ENCODE results near the gene WDR62.

Gene WDR62

GRCh38 chr19:36101550-36102327, 47.0 kb downstream of the WDR62 start:
- H3K4me1 ChIP-seq (ENCODE audit: insufficient read depth, low read length): no peaks in the 10 kb centered on the region
- H3K36me3 ChIP-seq (ENCODE audit: insufficient read depth, low read length): peaks cover 90% of the 10 kb centered on the region
- no peak overlapping the region for H3K4me3 ChIP-seq (ENCODE audit: low read length)
- 91% methylated on average over 27 of the region's 27 CpGs for WGBS
- H3K9me3 ChIP-seq (ENCODE audit: insufficient read depth, low read depth, low read length): no peaks in the 10 kb centered on the region
- H3K9ac ChIP-seq (ENCODE audit: low read depth, low read length): no peak overlapping the region
- H3K27ac ChIP-seq (ENCODE audit: low read depth, low read length): no peak overlapping the region
- no peaks in the 10 kb centered on the region for H3K27me3 ChIP-seq (ENCODE audit: insufficient read depth, low read length)

- Histone ChIP-seq H3K27me3 (ENCODE audit: insufficient read depth, low read length) (no peaks in the 10 kb centered on the region), H3K9ac (ENCODE audit: low read depth, low read length) (no peak overlapping the region), H3K4me3 (ENCODE audit: low read length) (no peak overlapping the region), H3K36me3 (ENCODE audit: insufficient read depth, low read length) (peaks cover 82% of the 10 kb centered on the region), H3K4me1 (ENCODE audit: insufficient read depth, low read length) (no peaks in the 10 kb centered on the region), H3K27ac (ENCODE audit: low read depth, low read length) (no peak overlapping the region), H3K9me3 (ENCODE audit: insufficient read depth, low read depth, low read length) (no peaks in the 10 kb centered on the region)
- WGBS: 95% methylated on average over 24 of the region's 24 CpGs
Measured at GRCh38 chr19:36103040-36103626, 48.4 kb downstream of the WDR62 start.

GRCh38 chr19:36103842-36104552, 49.3 kb downstream of the WDR62 start:
- H3K9ac ChIP-seq (ENCODE audit: low read depth, low read length): no peak overlapping the region
- H3K27ac ChIP-seq (ENCODE audit: low read depth, low read length): no peak overlapping the region
- WGBS: 93% methylated on average over 12 of the region's 12 CpGs
- no peak overlapping the region for H3K4me3 ChIP-seq (ENCODE audit: low read length)
- no peaks in the 10 kb centered on the region for H3K4me1 ChIP-seq (ENCODE audit: insufficient read depth, low read length)
- no peaks in the 10 kb centered on the region for H3K27me3 ChIP-seq (ENCODE audit: insufficient read depth, low read length)
- peaks cover 76% of the 10 kb centered on the region for H3K36me3 ChIP-seq (ENCODE audit: insufficient read depth, low read length)
- H3K9me3 ChIP-seq (ENCODE audit: insufficient read depth, low read depth, low read length): no peaks in the 10 kb centered on the region

- no peaks in the 10 kb centered on the region for H3K27me3 ChIP-seq (ENCODE audit: insufficient read depth, low read length)
- 95% methylated on average over 6 of the region's 6 CpGs for WGBS
- H3K27ac ChIP-seq (ENCODE audit: low read depth, low read length): no peak overlapping the region
- H3K9me3 ChIP-seq (ENCODE audit: insufficient read depth, low read depth, low read length): no peaks in the 10 kb centered on the region
- peaks cover 53% of the 10 kb centered on the region for H3K36me3 ChIP-seq (ENCODE audit: insufficient read depth, low read length)
- H3K4me3 ChIP-seq (ENCODE audit: low read length): no peak overlapping the region
- no peaks in the 10 kb centered on the region for H3K4me1 ChIP-seq (ENCODE audit: insufficient read depth, low read length)
- H3K9ac ChIP-seq (ENCODE audit: low read depth, low read length): no peak overlapping the region
Measured at GRCh38 chr19:36106441-36106840, 51.7 kb downstream of the WDR62 start.

GRCh38 chr19:36106991-36107390, 52.3 kb downstream of the WDR62 start:
- Histone ChIP-seq H3K27me3 (ENCODE audit: insufficient read depth, low read length) (no peaks in the 10 kb centered on the region), H3K4me3 (ENCODE audit: low read length) (no peak overlapping the region), H3K4me1 (ENCODE audit: insufficient read depth, low read length) (no peaks in the 10 kb centered on the region), H3K36me3 (ENCODE audit: insufficient read depth, low read length) (peaks cover 50% of the 10 kb centered on the region), H3K9ac (ENCODE audit: low read depth, low read length) (no peak overlapping the region), H3K9me3 (ENCODE audit: insufficient read depth, low read depth, low read length) (no peaks in the 10 kb centered on the region), H3K27ac (ENCODE audit: low read depth, low read length) (no peak overlapping the region)
- WGBS: 95% methylated on average over 5 of the region's 5 CpGs

GRCh38 chr19:36108684-36109083, 54.0 kb downstream of the WDR62 start:
- Histone ChIP-seq H3K4me3 (ENCODE audit: low read length) (no peak overlapping the region), H3K27me3 (ENCODE audit: insufficient read depth, low read length) (no peaks in the 10 kb centered on the region), H3K4me1 (ENCODE audit: insufficient read depth, low read length) (no peaks in the 10 kb centered on the region), H3K27ac (ENCODE audit: low read depth, low read length) (no peak overlapping the region), H3K9ac (ENCODE audit: low read depth, low read length) (no peak overlapping the region), H3K36me3 (ENCODE audit: insufficient read depth, low read length) (peaks cover 47% of the 10 kb centered on the region), H3K9me3 (ENCODE audit: insufficient read depth, low read depth, low read length) (no peaks in the 10 kb centered on the region)
- 99% methylated on average over 3 of the region's 3 CpGs for WGBS

- no peaks in the 10 kb centered on the region for H3K9me3 ChIP-seq (ENCODE audit: insufficient read depth, low read depth, low read length)
- no peaks in the 10 kb centered on the region for H3K27me3 ChIP-seq (ENCODE audit: insufficient read depth, low read length)
- peak within 1 kb of the TSS; percentile 16; the same call in 1 of the 2 replicates for H3K27ac ChIP-seq (ENCODE audit: low read depth, low read length)
- H3K4me3 ChIP-seq (ENCODE audit: low read length): no peak within 1 kb of the TSS
- 41% methylated on average over 1 of the region's 1 CpG for WGBS
- peaks cover 29% of the 10 kb centered on the region for H3K36me3 ChIP-seq (ENCODE audit: insufficient read depth, low read length)
- H3K9ac ChIP-seq (ENCODE audit: low read depth, low read length): no peak within 1 kb of the TSS
- no peaks in the 10 kb centered on the region for H3K4me1 ChIP-seq (ENCODE audit: insufficient read depth, low read length)
Measured at GRCh38 chr19:36110487-36111199, 55.9 kb downstream of the WDR62 start, which contains the start of gene OVOL3. OVOL3 (plus strand) TSS chr19:36111143; CDS start chr19:36111203, 60 bp downstream.

- peaks cover 26% of the 10 kb centered on the region for H3K36me3 ChIP-seq (ENCODE audit: insufficient read depth, low read length)
- 60% methylated on average over 13 of the region's 13 CpGs for WGBS
- H3K27ac ChIP-seq (ENCODE audit: low read depth, low read length): peak overlapping the region; percentile 16; the same call in 1 of the 2 replicates
- H3K9ac ChIP-seq (ENCODE audit: low read depth, low read length): no peak overlapping the region
- H3K4me3 ChIP-seq (ENCODE audit: low read length): no peak overlapping the region
- H3K27me3 ChIP-seq (ENCODE audit: insufficient read depth, low read length): no peaks in the 10 kb centered on the region
- no peaks in the 10 kb centered on the region for H3K9me3 ChIP-seq (ENCODE audit: insufficient read depth, low read depth, low read length)
- H3K4me1 ChIP-seq (ENCODE audit: insufficient read depth, low read length): peaks cover under 1% of the 10 kb centered on the region; the same call in 1 of the 2 replicates
Measured at GRCh38 chr19:36111200-36111539, 56.5 kb downstream of the WDR62 start.

GRCh38 chr19:36112678-36113077, 58.0 kb downstream of the WDR62 start:
- peaks cover 3% of the 10 kb centered on the region; the same call in 1 of the 2 replicates for H3K4me1 ChIP-seq (ENCODE audit: insufficient read depth, low read length)
- H3K36me3 ChIP-seq (ENCODE audit: insufficient read depth, low read length): peaks cover 28% of the 10 kb centered on the region
- no peak overlapping the region for H3K27ac ChIP-seq (ENCODE audit: low read depth, low read length)
- no peak overlapping the region for H3K9ac ChIP-seq (ENCODE audit: low read depth, low read length)
- H3K4me3 ChIP-seq (ENCODE audit: low read length): no peak overlapping the region
- H3K9me3 ChIP-seq (ENCODE audit: insufficient read depth, low read depth, low read length): no peaks in the 10 kb centered on the region
- 97% methylated on average over 10 of the region's 10 CpGs for WGBS
- H3K27me3 ChIP-seq (ENCODE audit: insufficient read depth, low read length): no peaks in the 10 kb centered on the region

GRCh38 chr19:36113425-36113824, 58.7 kb downstream of the WDR62 start:
- H3K9me3 ChIP-seq (ENCODE audit: insufficient read depth, low read depth, low read length): no peaks in the 10 kb centered on the region
- no peaks in the 10 kb centered on the region for H3K27me3 ChIP-seq (ENCODE audit: insufficient read depth, low read length)
- H3K27ac ChIP-seq (ENCODE audit: low read depth, low read length): no peak overlapping the region
- 95% methylated on average over 34 of the region's 34 CpGs for WGBS
- peaks cover 33% of the 10 kb centered on the region for H3K36me3 ChIP-seq (ENCODE audit: insufficient read depth, low read length)
- peak overlapping the region; percentile 76 for H3K4me3 ChIP-seq (ENCODE audit: low read length)
- 0 out of 2 replicates have a peak overlapping the region, but pooled peaks have one; percentile 54 for H3K9ac ChIP-seq (ENCODE audit: low read depth, low read length)
- H3K4me1 ChIP-seq (ENCODE audit: insufficient read depth, low read length): peaks cover 3% of the 10 kb centered on the region; the same call in 1 of the 2 replicates
